ENCODE results near the gene BCL7A.

BCL7A gene

DNA sequence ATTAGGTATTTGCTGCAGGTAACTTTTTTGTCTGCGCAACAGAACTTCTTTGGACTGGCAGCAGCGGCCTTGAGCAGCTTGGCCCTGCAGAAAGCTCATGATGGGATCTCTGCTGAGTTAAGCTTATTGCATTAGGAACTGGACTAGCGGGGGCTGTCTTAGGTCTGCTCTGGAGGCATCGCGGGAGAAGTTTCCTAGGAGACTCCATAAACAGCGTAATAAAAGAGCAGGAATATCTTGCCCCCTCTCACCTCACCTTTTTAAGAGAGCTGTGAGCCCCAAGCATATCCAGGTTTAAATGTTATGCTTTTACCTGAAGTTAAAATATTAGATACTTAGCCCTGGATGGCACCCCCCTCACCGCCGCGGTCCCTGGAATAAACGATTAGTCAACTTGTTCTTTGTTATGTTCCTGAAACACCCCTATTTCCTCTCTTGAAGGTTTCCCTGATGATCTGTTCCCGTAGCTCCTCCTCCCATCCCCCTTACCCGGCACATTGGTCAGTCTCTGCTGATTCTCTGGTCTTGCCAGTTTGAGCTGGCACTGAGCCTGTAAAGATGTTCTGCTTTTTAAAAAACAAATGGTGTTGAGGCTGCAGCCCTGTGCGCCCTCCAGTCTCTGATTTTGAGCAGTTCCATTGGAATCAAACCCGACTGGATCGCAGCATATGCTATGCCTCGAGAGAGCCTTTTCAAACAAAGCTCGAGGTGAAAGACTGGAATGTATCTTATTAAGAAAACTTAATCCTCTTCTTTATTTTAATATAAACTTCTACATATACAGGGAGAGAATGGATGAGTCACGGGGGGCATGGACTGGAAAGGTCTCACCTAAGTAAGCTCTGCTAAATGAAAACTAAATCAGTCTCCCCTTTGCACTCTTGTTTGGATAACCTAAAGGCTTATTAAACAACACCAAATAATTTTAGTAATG is 58.7 kb downstream of the BCL7A start:
- Histone ChIP-seq H3F3A (ENCODE audit: insufficient read depth) (peaks cover 21% of the 10 kb centered on the region), H3K4me3 (ENCODE audit: insufficient read depth, low read length, poor library complexity, severe bottlenecking) (peak overlapping the region; percentile 98), H3K79me2 (ENCODE audit: insufficient read depth, low read length) (peaks cover 54% of the 10 kb centered on the region), H3K27ac (ENCODE audit: low read depth, low read length) (peak overlapping the region; percentile 53), H3K4me2 (ENCODE audit: low read depth, low read length, poor library complexity, severe bottlenecking) (peak overlapping the region; percentile 98), H3K9ac (ENCODE audit: low read length) (peak overlapping the region; percentile 82), H2AFZ (ENCODE audit: low read depth, low read length, severe bottlenecking) (no peak overlapping the region), H3K27me3 (ENCODE audit: low read length) (no peaks in the 10 kb centered on the region), H4K20me1 (ENCODE audit: low read depth, low read length) (no peaks in the 10 kb centered on the region; the same call in 1 of the 2 replicates), H3K36me3 (ENCODE audit: low read length) (no peaks in the 10 kb centered on the region), H3K9me2 (replicated peaks; ENCODE audit: insufficient read depth, low read length) (no peaks in the 10 kb centered on the region), H3K9me3 (ENCODE audit: insufficient read depth, low read length) (no peaks in the 10 kb centered on the region)
- TF ChIP-seq, protein P1, sequence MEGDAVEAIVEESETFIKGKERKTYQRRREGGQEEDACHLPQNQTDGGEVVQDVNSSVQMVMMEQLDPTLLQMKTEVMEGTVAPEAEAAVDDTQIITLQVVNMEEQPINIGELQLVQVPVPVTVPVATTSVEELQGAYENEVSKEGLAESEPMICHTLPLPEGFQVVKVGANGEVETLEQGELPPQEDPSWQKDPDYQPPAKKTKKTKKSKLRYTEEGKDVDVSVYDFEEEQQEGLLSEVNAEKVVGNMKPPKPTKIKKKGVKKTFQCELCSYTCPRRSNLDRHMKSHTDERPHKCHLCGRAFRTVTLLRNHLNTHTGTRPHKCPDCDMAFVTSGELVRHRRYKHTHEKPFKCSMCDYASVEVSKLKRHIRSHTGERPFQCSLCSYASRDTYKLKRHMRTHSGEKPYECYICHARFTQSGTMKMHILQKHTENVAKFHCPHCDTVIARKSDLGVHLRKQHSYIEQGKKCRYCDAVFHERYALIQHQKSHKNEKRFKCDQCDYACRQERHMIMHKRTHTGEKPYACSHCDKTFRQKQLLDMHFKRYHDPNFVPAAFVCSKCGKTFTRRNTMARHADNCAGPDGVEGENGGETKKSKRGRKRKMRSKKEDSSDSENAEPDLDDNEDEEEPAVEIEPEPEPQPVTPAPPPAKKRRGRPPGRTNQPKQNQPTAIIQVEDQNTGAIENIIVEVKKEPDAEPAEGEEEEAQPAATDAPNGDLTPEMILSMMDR (IDR thresholded peaks at IDR 0.05; ENCODE audit: insufficient read depth, low read length, poor library complexity, severe bottlenecking), result no peak
- TF ChIP-seq EZH2phosphoT487 (conservative IDR thresholded peaks at IDR 0.05; ENCODE audit: low read length), result no peak

DNA sequence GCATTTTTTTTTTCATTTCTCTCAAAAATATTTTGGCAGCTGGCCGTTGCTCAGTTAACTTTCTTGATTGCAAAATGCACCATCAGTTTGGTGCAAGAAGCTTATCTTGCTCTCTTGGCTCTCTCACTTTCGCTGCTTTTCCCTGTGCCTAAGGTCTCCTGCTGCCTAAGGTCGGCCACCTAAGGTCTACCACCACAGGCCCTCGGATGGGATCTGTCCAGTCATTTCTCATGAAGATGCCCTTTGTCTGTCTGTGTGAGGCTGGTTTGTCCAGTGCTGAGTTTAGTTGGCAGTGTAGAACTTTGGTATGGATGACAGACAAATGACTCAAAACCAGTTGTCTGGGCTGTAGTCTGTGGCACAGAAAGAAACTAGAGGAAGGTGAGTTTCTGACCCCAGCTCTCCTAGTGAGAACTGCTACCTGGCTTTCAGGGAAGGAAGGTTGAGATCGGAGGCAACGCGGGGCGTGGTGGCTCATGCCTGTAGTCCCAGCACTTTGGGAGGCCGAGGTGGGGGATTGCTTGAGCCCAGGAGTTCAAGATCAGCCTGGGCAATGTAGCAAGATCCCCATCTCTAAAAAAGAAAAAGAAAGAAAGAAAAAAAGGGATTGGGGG is 59.5 kb downstream of the BCL7A start:
- H3K27me3 ChIP-seq (ENCODE audit: low read length), result no peaks in the 10 kb centered on the region
- H3K4me2 ChIP-seq (ENCODE audit: low read depth, low read length, poor library complexity, severe bottlenecking), result peak overlapping the region; percentile 98
- no peaks in the 10 kb centered on the region for H3K9me2 ChIP-seq (replicated peaks; ENCODE audit: insufficient read depth, low read length)
- peaks cover 21% of the 10 kb centered on the region for H3F3A ChIP-seq (ENCODE audit: insufficient read depth)
- peaks cover 61% of the 10 kb centered on the region for H3K79me2 ChIP-seq (ENCODE audit: insufficient read depth, low read length)
- H3K4me3 ChIP-seq (ENCODE audit: insufficient read depth, low read length, poor library complexity, severe bottlenecking), result peak overlapping the region; percentile 98
- peak overlapping the region; percentile 53 for H3K27ac ChIP-seq (ENCODE audit: low read depth, low read length)
- no peaks in the 10 kb centered on the region; the same call in 1 of the 2 replicates for H4K20me1 ChIP-seq (ENCODE audit: low read depth, low read length)
- H3K9me3 ChIP-seq (ENCODE audit: insufficient read depth, low read length), result no peaks in the 10 kb centered on the region
- H2AFZ ChIP-seq (ENCODE audit: low read depth, low read length, severe bottlenecking), result no peak overlapping the region
- TF ChIP-seq, protein P1 (IDR thresholded peaks at IDR 0.05; ENCODE audit: insufficient read depth, low read length, poor library complexity, severe bottlenecking), result no peak
- no peak for TF ChIP-seq EZH2phosphoT487 (conservative IDR thresholded peaks at IDR 0.05; ENCODE audit: low read length)
- H3K36me3 ChIP-seq (ENCODE audit: low read length), result no peaks in the 10 kb centered on the region
- H3K9ac ChIP-seq (ENCODE audit: low read length), result peak overlapping the region; percentile 82

DNA sequence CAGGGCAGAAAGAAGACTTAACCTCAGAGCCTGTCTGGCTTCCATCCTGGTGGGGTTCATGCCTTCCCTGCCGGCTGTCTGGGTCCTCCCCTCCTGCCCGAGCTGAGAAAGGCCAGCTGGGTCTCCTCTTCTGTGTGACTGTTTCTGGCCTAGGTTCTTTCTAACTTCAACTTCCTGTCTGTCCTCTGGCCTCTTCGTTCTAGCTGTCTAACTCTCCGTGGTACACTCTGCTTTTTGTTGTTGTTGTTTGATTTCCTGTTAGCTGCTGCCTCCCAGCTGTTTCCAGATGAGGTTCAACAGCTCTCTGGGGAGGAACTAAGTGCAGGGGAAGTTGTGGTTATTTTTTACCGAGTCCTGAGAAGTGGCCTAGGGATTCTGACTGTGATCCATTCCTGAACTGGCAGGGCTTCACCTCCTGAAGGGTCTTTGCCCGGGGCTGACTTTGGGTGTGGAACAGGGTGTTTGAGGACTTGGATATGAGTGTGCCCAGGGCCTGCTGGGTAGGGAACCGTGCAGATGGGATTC is 60.1 kb downstream of the BCL7A start:
- peak overlapping the region; percentile 82; the same call in 1 of the 2 replicates for H3K9ac ChIP-seq (ENCODE audit: low read length)
- H3F3A ChIP-seq (ENCODE audit: insufficient read depth), result peaks cover 21% of the 10 kb centered on the region
- no peaks in the 10 kb centered on the region for H3K9me3 ChIP-seq (ENCODE audit: insufficient read depth, low read length)
- H4K20me1 ChIP-seq (ENCODE audit: low read depth, low read length), result no peaks in the 10 kb centered on the region; the same call in 1 of the 2 replicates
- peak overlapping the region; percentile 98 for H3K4me2 ChIP-seq (ENCODE audit: low read depth, low read length, poor library complexity, severe bottlenecking)
- H3K9me2 ChIP-seq (replicated peaks; ENCODE audit: insufficient read depth, low read length), result no peaks in the 10 kb centered on the region
- peak overlapping the region; percentile 53 for H3K27ac ChIP-seq (ENCODE audit: low read depth, low read length)
- peaks cover 67% of the 10 kb centered on the region for H3K79me2 ChIP-seq (ENCODE audit: insufficient read depth, low read length)
- no peaks in the 10 kb centered on the region for H3K36me3 ChIP-seq (ENCODE audit: low read length)
- peak overlapping the region; percentile 17 for H3K4me3 ChIP-seq (ENCODE audit: insufficient read depth, low read length, poor library complexity, severe bottlenecking)
- TF ChIP-seq EZH2phosphoT487 (conservative IDR thresholded peaks at IDR 0.05; ENCODE audit: low read length), result no peak
- TF ChIP-seq, protein P1 (IDR thresholded peaks at IDR 0.05; ENCODE audit: insufficient read depth, low read length, poor library complexity, severe bottlenecking), result no peak
- H2AFZ ChIP-seq (ENCODE audit: low read depth, low read length, severe bottlenecking), result no peak overlapping the region
- H3K27me3 ChIP-seq (ENCODE audit: low read length), result no peaks in the 10 kb centered on the region

All from SU-DHL-6 (cell line).